HG02884 (cell line): Measurements from ENCODE around the gene RHOT1.
"Not testable (repeated sequence)": the region's sequence is repeated elsewhere in the genome, so short reads cannot be mapped to it uniquely, and the experiment has no call there.

Experiments
- ATAC-seq: cut with Tn5 transposase; IDR thresholded peaks from one replicate; pipeline ENCODE4 v1.9.1; 2021; ENCODE audit warnings: mild to moderate bottlenecking, moderate library complexity; ENCODE audit not compliant: unreplicated experiment

The RHOT1 gene

GRCh38 chr17:32222621-32223020, 80.3 kb downstream of the RHOT1 start:
- ATAC-seq = no peak

- no peak for ATAC-seq
Observed at GRCh38 chr17:32223703-32224102, 81.4 kb downstream of the RHOT1 start.

DNA sequence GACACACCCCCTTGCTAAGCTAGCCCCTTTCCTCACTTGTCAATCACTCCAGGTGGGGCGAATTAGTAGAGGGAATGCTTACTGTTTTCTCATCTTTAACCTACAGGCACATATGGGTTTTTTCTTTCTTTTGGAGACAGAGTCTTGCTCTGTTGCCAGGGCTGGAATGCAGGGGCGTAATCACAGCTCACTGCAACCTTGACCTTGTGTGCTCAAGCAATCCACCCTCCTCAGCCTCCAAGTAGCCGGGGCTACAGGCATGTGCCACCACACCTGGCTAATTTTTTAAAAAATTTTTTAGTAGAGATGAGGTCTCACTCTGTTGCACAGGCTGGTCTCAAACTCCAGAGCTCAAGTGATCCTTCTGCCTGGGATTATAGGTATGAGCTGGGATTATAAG, 84.6 kb downstream of the RHOT1 start:
- ATAC-seq = no peak

DNA sequence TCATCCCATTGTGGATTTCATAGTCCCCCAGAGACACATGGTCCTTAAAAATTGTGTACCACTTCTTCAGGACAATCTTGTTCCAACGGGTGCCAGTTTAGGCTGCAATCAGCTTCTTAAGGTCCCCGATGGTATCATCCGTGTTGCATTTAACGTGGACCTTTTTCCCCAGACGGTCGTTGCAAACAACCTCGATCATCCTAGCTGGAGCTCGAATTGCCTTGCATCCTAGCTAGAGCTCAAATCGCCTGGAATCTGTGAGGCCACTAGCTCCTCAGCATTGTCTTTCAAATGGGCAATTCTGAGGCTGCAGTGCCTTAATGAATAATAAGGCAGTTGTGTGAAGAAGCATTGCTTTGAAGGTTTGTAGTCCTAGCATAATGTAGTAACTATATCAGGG, 85.6 kb downstream of the RHOT1 start:
- ATAC-seq = no peak

DNA sequence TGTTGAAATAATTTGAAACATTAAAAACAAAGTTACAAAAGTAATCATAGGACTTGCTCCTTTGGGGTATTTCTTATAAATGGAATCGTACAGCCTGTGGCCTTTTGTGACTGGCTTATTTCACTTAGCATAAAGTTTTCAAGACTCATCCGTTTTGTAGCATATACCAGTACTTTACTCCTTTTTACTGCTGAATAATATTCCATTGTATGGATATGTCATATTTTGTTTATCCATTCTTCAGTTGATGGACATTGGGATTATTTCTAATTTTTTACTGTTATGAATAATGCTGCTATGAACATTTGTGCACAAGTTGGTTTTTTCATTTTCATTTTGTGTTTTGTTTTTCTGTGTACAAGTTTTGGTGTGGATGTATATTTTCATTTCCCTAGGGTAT, 93.3 kb downstream of the RHOT1 start:
- ATAC-seq = no peak

GRCh38 chr17:32239456-32239855, 97.2 kb downstream of the RHOT1 start:
- ATAC-seq = no peak

DNA sequence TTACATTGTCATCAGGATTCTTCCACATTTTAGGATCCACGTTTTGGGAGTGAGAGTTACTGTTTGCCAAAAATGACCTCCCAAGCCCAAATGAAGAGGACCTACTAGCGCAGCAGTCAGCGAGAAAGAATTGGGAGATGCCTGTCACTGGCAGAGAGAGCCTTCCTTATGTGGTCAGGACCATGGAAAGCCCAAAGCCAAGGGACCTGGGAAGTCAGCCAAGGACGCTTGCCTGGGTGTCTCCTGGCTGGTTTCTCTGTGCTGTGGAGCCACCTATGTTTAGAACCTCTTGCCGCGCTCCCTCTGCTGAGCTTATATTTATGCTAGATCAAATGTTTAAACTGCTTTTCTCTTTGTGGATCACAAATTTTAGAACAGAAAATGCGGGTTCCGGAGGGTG, 98.4 kb downstream of the RHOT1 start:
- ATAC-seq = no peak

DNA sequence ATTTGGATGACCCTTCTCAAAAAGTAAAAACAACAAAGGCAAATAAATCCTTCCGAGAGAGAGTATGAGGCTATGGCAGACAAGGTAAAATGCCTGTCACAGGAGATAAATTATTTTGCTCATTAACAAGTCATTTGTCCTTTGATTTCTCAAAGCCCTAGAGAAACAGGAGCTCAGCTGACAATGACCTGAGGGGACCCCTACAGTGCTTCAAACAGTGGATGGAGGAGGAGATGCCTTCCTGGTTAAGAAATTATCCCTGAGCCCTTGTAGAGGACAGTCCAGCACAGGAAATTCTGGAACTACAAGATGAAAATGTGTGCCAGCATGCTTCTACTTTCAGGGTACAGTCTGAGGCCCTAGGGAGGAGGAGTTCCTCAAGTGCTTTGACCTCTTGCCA, 99.3 kb downstream of the RHOT1 start:
- no peak for ATAC-seq

- no peak for ATAC-seq
Observed at GRCh38 chr17:32249475-32249874, 107.2 kb downstream of the RHOT1 start.

GRCh38 chr17:32253117-32253611, 110.9 kb downstream of the RHOT1 start:
- ATAC-seq = no peak

DNA sequence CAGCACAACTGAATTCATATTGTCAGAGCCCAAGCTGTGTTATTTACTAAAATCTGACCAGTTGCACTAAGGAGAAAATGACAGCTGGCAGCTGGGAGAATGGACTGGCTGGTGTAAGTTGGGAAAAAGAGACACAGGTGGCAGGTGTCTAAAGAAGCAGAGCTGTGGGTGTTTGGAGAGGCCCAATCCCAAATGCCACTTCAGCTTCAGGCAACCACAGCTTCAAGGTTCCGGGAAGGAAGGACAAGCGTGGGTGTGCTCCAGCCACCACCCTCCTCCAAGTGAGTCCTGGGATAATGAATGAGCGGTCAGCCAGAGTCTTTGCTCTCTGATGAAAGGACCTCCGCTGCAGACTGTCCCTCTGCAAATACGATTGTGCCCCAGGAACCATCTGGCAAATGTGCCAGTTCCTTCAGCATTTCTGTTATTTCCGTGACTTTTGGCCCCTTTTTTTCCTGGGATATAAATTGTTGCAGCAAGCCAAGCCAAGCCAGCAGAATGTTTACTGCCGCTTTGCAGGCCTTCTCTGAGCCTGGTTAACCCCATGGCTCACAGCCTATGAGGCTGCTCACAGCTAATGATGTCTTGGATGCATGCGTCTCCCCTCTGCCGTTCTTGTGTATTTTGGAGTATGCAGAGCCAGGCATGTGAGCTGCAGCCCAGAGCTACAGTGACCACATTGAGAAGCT, 113.9 kb downstream of the RHOT1 start:
- ATAC-seq = no peak

GRCh38 chr17:32256701-32257019, 114.4 kb downstream of the RHOT1 start:
- no peak for ATAC-seq

GRCh38 chr17:32258383-32259140, 116.3 kb downstream of the RHOT1 start:
- ATAC-seq = no peak

DNA sequence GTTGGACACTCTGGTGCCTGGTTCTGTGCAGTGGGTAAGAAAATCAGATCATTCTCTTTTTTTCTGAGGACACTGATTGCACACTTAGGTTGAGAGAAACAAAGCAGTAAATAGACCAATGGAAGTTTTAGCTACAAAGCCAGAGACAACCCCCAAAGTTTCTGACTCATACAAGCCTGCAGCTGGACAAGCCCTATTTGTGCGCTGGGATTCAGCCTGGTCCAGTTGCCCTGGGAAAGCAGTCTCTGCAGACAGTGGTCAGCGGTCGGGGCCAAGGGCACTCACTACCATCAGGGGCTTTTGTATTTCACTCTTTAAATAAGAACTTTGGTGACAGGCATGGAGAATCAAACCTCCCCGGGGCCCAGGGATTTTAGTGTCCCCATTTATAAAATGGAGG, 117.3 kb downstream of the RHOT1 start:
- no peak for ATAC-seq

- ATAC-seq = no peak
Observed at GRCh38 chr17:32261417-32261736, 119.1 kb downstream of the RHOT1 start.

GRCh38 chr17:32261936-32262510, 119.7 kb downstream of the RHOT1 start:
- no peak for ATAC-seq

GRCh38 chr17:32263515-32263914, 121.2 kb downstream of the RHOT1 start:
- not testable (repeated sequence) for ATAC-seq

GRCh38 chr17:32264140-32264799, 122.0 kb downstream of the RHOT1 start:
- no peak for ATAC-seq

GRCh38 chr17:32264823-32265191, 122.5 kb downstream of the RHOT1 start:
- no peak for ATAC-seq

GRCh38 chr17:32265192-32265923, 123.1 kb downstream of the RHOT1 start, which contains the start of gene RHBDL3:
Gene RHBDL3 (plus strand): TSS chr17:32265832. CDS start chr17:32266190, 358 bp downstream.
- ATAC-seq = no peak

GRCh38 chr17:32266051-32266388, 123.7 kb downstream of the RHOT1 start:
- no peak for ATAC-seq
